ENCODE results near the gene PFN3. TPM values are rescaled to one million over a fixed set of nuclear protein-coding genes. Genes with fewer than 3 reads are reported as not detected.

Gene PFN3
- total RNA-seq, 2 experiments from 2014 or later = not detected

DNA sequence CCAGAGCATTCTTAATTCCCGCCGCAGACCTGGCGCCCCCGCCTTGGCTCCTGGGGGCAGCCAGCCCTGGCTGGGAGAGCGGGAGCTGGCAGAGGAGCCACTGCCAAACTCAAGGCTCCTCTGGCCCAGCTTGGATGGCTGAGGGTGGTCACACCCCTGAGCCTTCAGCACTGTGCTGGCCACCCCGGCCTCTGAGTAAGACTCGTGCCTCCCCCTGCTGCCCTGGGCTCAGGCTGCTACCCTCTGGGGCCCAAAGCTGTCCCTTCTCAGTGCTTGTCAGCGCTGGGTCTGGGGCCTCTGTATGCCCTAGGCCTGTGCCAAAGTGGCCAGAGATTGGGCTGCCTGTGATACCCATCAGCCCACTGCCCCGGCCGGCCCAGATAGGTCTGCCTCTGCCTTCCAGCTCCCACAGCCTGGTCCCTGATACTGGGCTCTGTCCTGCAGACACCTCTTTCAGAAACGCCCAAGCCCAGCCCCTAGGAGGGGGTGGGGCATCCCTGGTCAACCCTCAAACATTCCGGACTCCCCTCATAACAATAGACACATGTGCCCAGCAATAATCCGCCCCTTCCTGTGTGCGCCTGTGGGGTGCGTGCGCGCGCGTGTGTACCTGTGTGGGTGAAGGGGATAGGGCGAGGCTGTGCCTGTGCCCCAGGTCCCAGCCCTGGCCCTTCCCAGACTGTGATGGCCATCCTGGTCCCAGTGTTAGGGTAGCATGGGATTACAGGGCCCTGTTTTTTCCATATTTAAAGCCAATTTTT is 41.8 kb upstream of the PFN3 start:
- intact Hi-C loops (cut with micrococcal nuclease; ENCODE audit: unreplicated experiment) = no loop called here
- POLR2A ChIA-PET = interaction anchor here (0.5 to 1.2 kb wide), 2 partner anchors 10 to 432 kb away, joined by 3 to 4 read pairs; no protein-coding TSS in a partner anchor
- Histone ChIP-seq H2AFZ (ENCODE audit: low read length) (no peak overlapping the region), H3K4me1 (ENCODE audit: insufficient read depth, low read length, poor library complexity, severe bottlenecking) (peaks cover 25% of the 10 kb centered on the region), H3K4me2 (ENCODE audit: low read length) (no peak overlapping the region), H3K36me3 (ENCODE audit: insufficient read depth, low read length) (peaks cover 51% of the 10 kb centered on the region), H3K27ac (ENCODE audit: low read depth, low read length, poor library complexity, severe bottlenecking) (no peak overlapping the region), H3K79me2 (ENCODE audit: insufficient read depth, low read depth, low read length) (no peaks in the 10 kb centered on the region), H3K9me3 (ENCODE audit: low read length) (no peaks in the 10 kb centered on the region), H3K9me2 (ENCODE audit: insufficient read depth, low read length) (no peaks in the 10 kb centered on the region), H3K4me3 (ENCODE audit: low read depth, low read length, poor library complexity, severe bottlenecking) (no peak overlapping the region), H4K20me1 (ENCODE audit: insufficient read depth, low read length) (no peaks in the 10 kb centered on the region)
- CTCF ChIA-PET (ENCODE audit: unreplicated experiment) = interaction anchor here (0.5 kb wide), 1 partner anchor 16 kb away, joined by 3 read pairs; no protein-coding TSS in a partner anchor
- BruUV-seq (replicated peaks) = no TSS peak
- TF ChIP-seq EZH2phosphoT487 (IDR thresholded peaks at IDR 0.05; ENCODE audit: borderline replicate concordance, low read depth, low read length) (no peak), CTCF (conservative IDR thresholded peaks at IDR 0.05; ENCODE audit: low read length) (no peak)
- DNase-seq (ENCODE audit: low spot score) = no peak

DNA sequence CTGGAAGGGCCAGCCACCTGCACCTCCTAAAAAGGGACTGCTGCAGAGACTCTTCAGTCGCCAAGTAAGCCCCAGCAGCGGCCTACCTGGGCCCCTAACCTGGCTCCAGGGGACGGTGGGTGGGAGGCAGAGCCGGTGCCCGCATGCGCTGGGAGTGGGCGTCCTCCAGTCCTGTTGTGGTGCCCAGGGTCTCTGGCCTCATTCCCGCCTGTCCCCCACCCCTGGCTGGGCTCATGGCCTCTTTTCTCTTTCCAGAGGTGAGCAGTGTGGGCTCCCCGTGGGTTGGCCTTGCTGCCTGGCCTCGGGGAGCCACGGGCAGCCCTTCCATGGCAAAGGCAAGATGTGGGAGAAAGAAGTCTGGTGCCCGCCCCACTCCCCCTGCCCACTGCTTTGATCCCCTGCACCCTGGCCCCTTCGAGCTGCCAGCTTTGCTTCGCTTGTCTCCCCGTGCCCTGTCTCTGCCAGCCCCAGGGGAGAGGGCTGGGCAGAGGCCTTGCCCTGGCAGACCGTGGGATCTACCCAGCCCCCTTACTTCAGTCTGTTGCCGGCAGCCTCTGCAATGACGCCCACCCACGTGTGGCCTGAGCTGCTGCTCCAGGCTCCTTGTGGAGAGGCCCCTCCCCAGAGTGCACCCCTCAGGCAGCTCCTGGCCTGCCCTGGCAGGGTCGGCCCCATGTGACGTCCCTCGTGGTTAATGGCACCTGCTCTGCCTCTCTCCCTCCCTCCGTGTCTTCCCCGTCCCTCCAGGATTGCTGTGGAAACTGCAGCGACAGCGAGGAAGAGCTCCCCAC is 40.7 kb upstream of the PFN3 start:
- Histone ChIP-seq H2AFZ (ENCODE audit: low read length) (no peak overlapping the region), H3K79me2 (ENCODE audit: insufficient read depth, low read depth, low read length) (no peaks in the 10 kb centered on the region), H3K4me3 (ENCODE audit: low read depth, low read length, poor library complexity, severe bottlenecking) (no peak overlapping the region), H3K9me3 (ENCODE audit: low read length) (no peaks in the 10 kb centered on the region), H3K27ac (ENCODE audit: low read depth, low read length, poor library complexity, severe bottlenecking) (no peak overlapping the region), H3K9me2 (ENCODE audit: insufficient read depth, low read length) (no peaks in the 10 kb centered on the region), H3K36me3 (ENCODE audit: insufficient read depth, low read length) (peaks cover 61% of the 10 kb centered on the region), H3K4me2 (ENCODE audit: low read length) (no peak overlapping the region), H3K4me1 (ENCODE audit: insufficient read depth, low read length, poor library complexity, severe bottlenecking) (peaks cover 22% of the 10 kb centered on the region), H4K20me1 (ENCODE audit: insufficient read depth, low read length) (no peaks in the 10 kb centered on the region)
- BruUV-seq (replicated peaks) = no TSS peak
- no peak for DNase-seq (ENCODE audit: low spot score)
- ChIA-PET CTCF (ENCODE audit: unreplicated experiment) (interaction anchor here (0.5 kb wide), 1 partner anchor 15 kb away, joined by 3 read pairs; no protein-coding TSS in a partner anchor), POLR2A (interaction anchor here (1.2 kb wide), 1 partner anchor 11 kb away, joined by 4 read pairs; no protein-coding TSS in a partner anchor)
- intact Hi-C loops (cut with micrococcal nuclease; ENCODE audit: unreplicated experiment) = no loop called here
- TF ChIP-seq CTCF (conservative IDR thresholded peaks at IDR 0.05; ENCODE audit: low read length) (no peak), EZH2phosphoT487 (IDR thresholded peaks at IDR 0.05; ENCODE audit: borderline replicate concordance, low read depth, low read length) (no peak)
